HEK293 (cell line): ENCODE data around the gene MOB1B.

Experiments used
- MYNN ChIP-seq: fragments of 450-650 bp; formaldehyde crosslinking; IDR thresholded peaks from 2 replicates; pipeline ENCODE4 v1.5.1; 2016; ENCODE audit warnings: missing biosample characterization, missing genetic modification characterization, borderline replicate concordance
- SETDB1 ChIP-seq: IDR thresholded peaks from one replicate; pipeline ENCODE4 v1.6.1; 2017; ENCODE audit warnings: mild to moderate bottlenecking, low read length, moderate library complexity, mixed read lengths; ENCODE audit not compliant: insufficient read length
- SP3 ChIP-seq: fragments of 450-650 bp; formaldehyde crosslinking; IDR thresholded peaks from 2 replicates; pipeline ENCODE4 v1.5.1; 2016; ENCODE audit warnings: missing biosample characterization, missing genetic modification characterization
- ZNF501 ChIP-seq: fragments of 450-650 bp; formaldehyde crosslinking; IDR thresholded peaks from 2 replicates; pipeline ENCODE4 v1.5.1; 2016; ENCODE audit warnings: missing biosample characterization, missing genetic modification characterization
- ZNF549 ChIP-seq: fragments of 450-650 bp; IDR thresholded peaks from 2 replicates; pipeline ENCODE4 v1.5.1; 2018; ENCODE audit warnings: missing biosample characterization, missing genetic modification characterization, mild to moderate bottlenecking, inconsistent platforms, moderate library complexity
- ZNF701 ChIP-seq: fragments of 450-650 bp; formaldehyde crosslinking; IDR thresholded peaks from 2 replicates; pipeline ENCODE4 v1.5.1; 2016; ENCODE audit warnings: missing biosample characterization, missing genetic modification characterization
- ZNF785 ChIP-seq: fragments of 450-650 bp; formaldehyde crosslinking; IDR thresholded peaks from 2 replicates; pipeline ENCODE4 v1.5.1; 2016; ENCODE audit warnings: missing biosample characterization, missing genetic modification characterization
- ZNF792 ChIP-seq: fragments of 450-650 bp; formaldehyde crosslinking; IDR thresholded peaks from 2 replicates; pipeline ENCODE4 v1.5.1; 2016; ENCODE audit warnings: missing biosample characterization, missing genetic modification characterization
- TF ChIP-seq, protein P1 (sequence below): fragments of 450-650 bp; formaldehyde crosslinking; IDR thresholded peaks from 2 replicates; pipeline ENCODE4 v1.5.1; 2016; ENCODE audit warnings: missing biosample characterization, missing genetic modification characterization
- TF ChIP-seq, protein P2 (sequence below): fragments of 450-650 bp; formaldehyde crosslinking; IDR thresholded peaks from 2 replicates; pipeline ENCODE4 v1.5.1; 2016; ENCODE audit warnings: missing biosample characterization, missing genetic modification characterization
- TF ChIP-seq, protein P3 (sequence below): sonication (generic); formaldehyde crosslinking; IDR thresholded peaks from 2 replicates; pipeline ENCODE4 v1.8.1; 2022; ENCODE audit warnings: mild to moderate bottlenecking, moderate library complexity, missing genetic modification reagents

DNA sequence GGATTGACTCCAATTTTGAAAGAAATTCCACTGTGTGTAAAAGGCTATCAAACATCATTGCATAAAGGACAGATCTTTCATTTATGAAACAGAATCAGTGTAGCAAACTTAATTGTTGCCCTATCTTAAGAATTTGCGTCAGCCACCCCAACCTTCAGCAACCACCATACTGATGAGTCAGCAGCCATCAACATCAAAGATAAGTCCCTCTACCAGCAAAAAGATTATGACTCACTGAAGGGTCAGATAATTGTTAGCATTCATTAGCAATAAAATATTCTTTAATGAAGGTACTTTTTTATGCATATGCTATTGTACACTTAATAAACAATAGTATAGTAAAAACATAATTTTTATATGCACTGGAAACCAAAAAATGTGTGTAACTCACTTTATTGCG lies 46.7 kb upstream of the MOB1B start:
- TF ChIP-seq, protein P1, sequence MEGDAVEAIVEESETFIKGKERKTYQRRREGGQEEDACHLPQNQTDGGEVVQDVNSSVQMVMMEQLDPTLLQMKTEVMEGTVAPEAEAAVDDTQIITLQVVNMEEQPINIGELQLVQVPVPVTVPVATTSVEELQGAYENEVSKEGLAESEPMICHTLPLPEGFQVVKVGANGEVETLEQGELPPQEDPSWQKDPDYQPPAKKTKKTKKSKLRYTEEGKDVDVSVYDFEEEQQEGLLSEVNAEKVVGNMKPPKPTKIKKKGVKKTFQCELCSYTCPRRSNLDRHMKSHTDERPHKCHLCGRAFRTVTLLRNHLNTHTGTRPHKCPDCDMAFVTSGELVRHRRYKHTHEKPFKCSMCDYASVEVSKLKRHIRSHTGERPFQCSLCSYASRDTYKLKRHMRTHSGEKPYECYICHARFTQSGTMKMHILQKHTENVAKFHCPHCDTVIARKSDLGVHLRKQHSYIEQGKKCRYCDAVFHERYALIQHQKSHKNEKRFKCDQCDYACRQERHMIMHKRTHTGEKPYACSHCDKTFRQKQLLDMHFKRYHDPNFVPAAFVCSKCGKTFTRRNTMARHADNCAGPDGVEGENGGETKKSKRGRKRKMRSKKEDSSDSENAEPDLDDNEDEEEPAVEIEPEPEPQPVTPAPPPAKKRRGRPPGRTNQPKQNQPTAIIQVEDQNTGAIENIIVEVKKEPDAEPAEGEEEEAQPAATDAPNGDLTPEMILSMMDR: no peak
- TF ChIP-seq, protein P2, sequence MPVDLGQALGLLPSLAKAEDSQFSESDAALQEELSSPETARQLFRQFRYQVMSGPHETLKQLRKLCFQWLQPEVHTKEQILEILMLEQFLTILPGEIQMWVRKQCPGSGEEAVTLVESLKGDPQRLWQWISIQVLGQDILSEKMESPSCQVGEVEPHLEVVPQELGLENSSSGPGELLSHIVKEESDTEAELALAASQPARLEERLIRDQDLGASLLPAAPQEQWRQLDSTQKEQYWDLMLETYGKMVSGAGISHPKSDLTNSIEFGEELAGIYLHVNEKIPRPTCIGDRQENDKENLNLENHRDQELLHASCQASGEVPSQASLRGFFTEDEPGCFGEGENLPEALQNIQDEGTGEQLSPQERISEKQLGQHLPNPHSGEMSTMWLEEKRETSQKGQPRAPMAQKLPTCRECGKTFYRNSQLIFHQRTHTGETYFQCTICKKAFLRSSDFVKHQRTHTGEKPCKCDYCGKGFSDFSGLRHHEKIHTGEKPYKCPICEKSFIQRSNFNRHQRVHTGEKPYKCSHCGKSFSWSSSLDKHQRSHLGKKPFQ: no peak
- TF ChIP-seq SETDB1: no peak
- no peak for TF ChIP-seq ZNF501 (tag by site-specific recombination)
- TF ChIP-seq ZNF549: no peak
- no peak for TF ChIP-seq SP3 (tag by site-specific recombination)
- TF ChIP-seq ZNF701: no peak
- no peak for TF ChIP-seq MYNN (tag by site-specific recombination)
- TF ChIP-seq, protein P3, sequence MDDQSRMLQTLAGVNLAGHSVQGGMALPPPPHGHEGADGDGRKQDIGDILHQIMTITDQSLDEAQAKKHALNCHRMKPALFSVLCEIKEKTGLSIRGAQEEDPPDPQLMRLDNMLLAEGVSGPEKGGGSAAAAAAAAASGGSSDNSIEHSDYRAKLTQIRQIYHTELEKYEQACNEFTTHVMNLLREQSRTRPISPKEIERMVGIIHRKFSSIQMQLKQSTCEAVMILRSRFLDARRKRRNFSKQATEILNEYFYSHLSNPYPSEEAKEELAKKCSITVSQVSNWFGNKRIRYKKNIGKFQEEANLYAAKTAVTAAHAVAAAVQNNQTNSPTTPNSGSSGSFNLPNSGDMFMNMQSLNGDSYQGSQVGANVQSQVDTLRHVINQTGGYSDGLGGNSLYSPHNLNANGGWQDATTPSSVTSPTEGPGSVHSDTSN (CRISPR knock-in tag): no peak
- no peak for TF ChIP-seq ZNF792 (tag by site-specific recombination)
- no peak for TF ChIP-seq ZNF785 (tag by site-specific recombination)
